Stimulated activated CD4-positive, alpha-beta T cell treated with anti-CD3 and anti-CD28 coated beads, Interleukin-15, amount 100 ng/mL, for 24 hours (primary cell): ENCODE data around the gene GTF2IRD1.
"Not testable (repeated sequence)": the region's sequence is repeated elsewhere in the genome, so short reads cannot be mapped to it uniquely, and the experiment has no call there.

ENCODE experiments used
- DNase-seq: peaks from one replicate; pipeline ENCODE4 v3.0.0-alpha.2; 2020

Gene GTF2IRD1

GRCh38 chr7:74519395-74519794 is 65.7 kb downstream of the GTF2IRD1 start:
- DNase-seq: no peak

GRCh38 chr7:74521855-74522254 is 68.1 kb downstream of the GTF2IRD1 start:
- DNase-seq: no peak

DNA sequence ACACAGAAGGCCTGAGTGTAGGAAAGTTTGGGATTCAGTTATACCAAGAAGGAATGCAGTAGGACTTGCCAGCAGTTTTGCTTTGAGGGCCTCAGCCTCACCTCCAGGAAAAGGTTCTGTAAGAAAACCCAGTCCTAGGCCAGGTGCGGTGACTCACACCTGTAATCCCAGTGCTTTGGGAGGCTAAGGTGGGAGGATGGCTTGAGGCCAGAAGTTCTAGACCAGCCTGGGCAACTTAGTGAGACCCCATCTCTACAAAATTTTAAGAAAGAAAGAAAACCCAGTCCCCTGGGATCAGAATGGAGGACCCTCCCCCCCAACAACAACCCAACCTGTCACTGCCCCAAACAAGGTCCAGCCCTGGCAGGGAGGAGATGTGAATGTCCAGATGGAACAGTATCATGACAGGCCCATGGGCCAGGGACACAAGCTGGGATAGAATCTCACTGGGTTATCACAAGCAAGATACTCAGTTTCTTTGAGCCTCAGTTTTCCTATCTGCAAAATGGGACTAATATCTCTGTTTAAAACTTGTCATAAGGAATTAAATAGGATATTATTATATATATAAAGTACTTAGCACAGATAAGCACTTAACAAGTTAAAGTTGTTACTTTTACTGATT is 68.7 kb downstream of the GTF2IRD1 start:
- DNase-seq: no peak

DNA sequence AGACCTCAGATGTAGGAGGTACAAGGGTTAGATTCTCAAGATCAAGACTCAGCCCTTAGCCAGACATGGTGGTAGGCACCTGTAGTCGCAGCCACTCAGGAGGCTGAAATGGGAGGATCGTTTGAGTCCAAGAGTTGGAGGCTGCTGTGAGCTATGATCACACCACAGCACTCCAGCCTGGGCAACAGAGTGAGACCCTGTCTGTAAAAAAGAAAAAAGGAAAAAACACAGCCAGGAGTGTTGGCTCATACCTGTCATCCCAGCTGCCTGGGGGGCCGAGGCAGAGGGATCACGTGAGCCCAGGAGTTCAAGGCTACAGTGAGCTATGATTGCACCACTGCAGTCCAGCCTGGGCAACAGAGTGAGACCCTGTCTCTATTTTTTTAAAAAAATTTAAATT is 69.3 kb downstream of the GTF2IRD1 start:
- no peak for DNase-seq

DNA sequence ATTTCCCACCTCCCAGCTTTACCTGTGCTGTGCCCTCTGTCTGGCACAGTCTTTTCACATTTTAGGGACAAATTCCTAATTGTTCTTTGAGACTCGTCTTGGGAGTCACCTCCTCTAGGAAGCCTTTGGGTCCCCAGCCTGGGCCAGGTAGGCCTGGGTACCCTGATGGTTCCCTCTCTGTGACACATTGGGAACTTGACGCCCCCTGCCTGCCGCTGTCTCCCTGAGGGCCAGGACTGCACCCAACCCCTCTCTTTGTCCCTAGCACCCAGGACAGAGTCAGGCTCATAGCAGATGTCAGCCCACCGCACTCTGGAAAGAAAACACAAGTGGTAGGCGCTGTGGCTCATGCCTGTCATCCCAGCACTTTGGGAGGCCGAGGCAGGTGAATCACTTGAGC is 71.4 kb downstream of the GTF2IRD1 start:
- no peak for DNase-seq

- no peak for DNase-seq
Observed at GRCh38 chr7:74525881-74526280, 72.2 kb downstream of the GTF2IRD1 start.

DNA sequence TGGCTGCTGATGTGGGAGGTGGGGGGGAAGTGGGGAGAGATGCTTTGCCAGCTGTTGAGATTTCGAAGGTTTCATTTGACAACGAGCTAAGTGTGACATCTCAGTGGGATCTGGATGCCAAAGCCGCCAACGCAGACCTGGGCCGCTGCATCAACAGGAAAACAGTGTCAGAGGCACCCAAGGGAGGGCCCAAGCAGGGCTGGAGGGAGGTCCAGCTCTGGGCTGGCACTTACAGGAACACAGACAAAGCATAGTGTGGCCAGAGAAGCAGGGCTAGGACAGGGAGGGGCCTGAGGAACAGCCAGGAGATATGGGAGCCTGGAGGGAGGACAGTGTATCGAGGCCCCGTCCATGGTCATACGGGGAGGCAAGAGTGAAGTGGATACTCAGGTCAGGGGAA is 73.1 kb downstream of the GTF2IRD1 start:
- DNase-seq: no peak

GRCh38 chr7:74527842-74528241 is 74.1 kb downstream of the GTF2IRD1 start:
- no peak for DNase-seq

DNA sequence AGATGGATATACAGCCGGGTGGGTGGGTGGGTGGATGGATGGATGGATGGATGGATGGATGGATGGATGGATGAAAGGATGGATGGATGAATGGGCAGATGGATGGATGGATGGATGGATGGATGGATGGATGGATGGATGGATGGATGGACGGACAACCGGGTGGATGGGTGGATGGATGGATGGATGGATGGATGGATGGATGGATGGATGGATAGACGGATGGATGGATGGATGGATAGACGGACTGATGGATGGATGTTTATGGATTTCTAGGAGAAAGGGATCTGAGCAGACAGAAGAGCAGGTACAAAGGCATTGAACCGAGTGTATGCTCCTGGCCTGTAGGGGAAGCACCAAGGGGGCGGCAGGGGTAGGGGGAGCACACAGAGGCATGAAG is 75.1 kb downstream of the GTF2IRD1 start:
- DNase-seq: not testable (repeated sequence)

DNA sequence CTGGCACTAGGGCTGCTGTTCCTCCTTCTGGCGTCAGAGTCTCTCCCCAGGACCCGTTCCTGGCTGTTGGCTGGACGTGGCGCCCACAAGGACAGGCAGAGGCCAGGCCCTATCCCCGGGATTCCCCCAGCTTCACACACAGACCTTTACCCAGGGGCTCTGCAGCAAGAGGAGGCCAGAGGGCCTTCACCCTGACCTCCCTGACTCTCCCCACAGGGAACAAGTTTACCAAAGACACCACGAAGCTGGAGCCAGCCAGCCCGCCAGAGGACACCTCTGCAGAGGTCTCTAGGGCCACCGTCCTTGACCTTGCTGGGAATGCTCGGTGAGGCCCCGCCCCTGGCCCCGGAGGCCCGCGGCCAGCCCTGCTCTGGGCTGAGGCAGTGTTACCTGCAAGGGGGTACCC is 82.2 kb downstream of the GTF2IRD1 start:
- DNase-seq: no peak

DNA sequence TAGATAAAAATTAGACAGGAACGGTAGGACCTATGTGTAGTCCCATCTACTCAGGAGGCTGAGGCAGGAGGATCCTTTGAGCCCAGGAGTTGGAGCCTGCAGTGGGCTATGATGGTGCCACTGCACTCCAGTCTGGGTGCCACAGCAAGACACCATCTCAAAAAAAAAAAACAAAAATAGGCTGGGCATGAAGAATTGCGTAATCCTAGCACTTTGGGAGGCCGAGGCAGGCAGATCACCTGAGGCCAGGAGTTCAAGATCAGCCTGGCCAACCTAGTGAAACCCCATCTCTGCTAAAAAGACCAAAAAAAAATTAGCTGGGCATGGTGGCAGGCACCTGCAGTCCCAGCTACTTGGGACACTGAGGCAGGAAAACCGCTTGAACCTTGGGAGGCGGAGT is 88.2 kb downstream of the GTF2IRD1 start:
- not testable (repeated sequence) for DNase-seq

GRCh38 chr7:74542558-74543117 is 88.9 kb downstream of the GTF2IRD1 start:
- no peak for DNase-seq

- peak; percentile 59 for DNase-seq
Observed at GRCh38 chr7:74544706-74545469, 91.2 kb downstream of the GTF2IRD1 start.

DNA sequence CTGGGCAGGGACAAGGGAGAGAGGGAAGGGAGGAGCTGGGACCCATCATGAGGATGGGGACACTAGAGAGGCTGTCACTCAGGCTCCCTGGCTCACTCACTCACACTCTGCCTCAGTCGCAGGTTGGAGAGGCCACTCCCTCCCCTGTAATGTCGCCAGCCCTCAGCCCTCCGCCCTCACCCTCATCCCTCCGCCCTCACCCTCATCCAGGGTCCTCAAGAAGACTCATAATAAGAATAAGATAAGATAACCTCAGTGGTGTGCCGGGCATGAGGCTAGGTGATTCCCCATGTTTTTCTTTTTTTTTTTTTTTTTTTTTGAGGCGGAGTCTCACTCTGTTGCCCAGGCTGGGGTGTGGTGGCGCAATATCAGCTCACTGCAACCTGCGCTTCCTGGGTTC is 92.2 kb downstream of the GTF2IRD1 start:
- DNase-seq: no peak

GRCh38 chr7:74553596-74554012 is 99.9 kb downstream of the GTF2IRD1 start:
- not testable (repeated sequence) for DNase-seq

DNA sequence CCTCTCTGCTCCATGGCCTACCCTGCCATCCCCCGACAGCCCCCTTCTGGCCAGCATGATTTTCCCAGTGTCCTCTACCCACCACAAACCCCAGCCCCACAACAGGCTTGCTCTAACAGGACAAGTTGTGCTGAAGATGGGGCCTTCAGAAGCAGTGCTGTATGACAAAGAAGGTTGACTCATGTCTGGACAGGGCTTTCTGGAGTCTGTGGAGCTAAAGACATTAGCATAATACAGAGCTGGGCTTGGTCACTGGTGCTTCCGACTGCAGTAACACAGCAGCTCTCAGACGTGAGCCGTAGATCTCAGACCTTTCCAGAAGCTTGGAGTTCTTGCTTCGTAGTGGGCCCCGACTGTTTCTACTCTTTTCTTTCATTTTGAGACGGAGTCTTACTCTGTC is 100.5 kb downstream of the GTF2IRD1 start:
- no peak for DNase-seq

- DNase-seq: no peak
Observed at GRCh38 chr7:74560086-74560719, 106.5 kb downstream of the GTF2IRD1 start.

GRCh38 chr7:74561898-74562613 is 108.3 kb downstream of the GTF2IRD1 start:
- no peak for DNase-seq

GRCh38 chr7:74563639-74564038 is 109.9 kb downstream of the GTF2IRD1 start:
- not testable (repeated sequence) for DNase-seq

GRCh38 chr7:74567318-74567668 is 113.6 kb downstream of the GTF2IRD1 start:
- no peak for DNase-seq

GRCh38 chr7:74568658-74569057 is 115.0 kb downstream of the GTF2IRD1 start:
- no peak for DNase-seq

DNA sequence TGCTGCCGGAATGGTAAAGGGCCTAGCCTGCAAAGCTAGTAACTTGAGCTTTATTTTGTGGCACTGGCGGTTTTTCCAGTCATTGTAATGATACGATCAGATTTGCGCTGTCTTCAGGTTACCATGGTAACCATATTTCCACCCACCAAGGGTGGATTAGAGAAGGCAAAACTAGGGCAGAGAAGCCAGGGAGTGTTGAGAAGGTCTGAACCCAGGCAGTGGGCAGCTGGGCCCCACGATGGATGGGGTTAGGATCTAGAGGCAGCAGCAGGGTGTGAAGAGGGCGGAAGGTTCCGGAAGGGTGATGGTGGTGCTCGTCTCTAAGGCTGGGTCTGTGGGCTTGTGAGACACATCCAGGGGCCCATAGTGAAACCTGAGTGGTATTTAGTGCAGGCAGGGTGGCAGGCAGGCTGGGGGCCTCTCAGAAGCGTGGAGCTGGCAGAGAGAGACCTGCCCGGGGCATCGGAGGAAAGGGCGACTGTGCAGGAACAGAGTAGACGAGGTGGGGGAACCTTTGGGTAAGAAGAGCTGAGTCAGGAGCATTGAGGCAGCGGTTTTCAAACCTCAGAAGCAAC is 115.9 kb downstream of the GTF2IRD1 start:
- peak; percentile 25 for DNase-seq
